ENCODE data around the gene GMEB2.
A peak's percentile ranks its signal among the peaks of the same experiment; 100 is the strongest.
"Not testable (repeated sequence)": the region's sequence is repeated elsewhere in the genome, so short reads cannot be mapped to it uniquely, and the experiment has no call there.

The GMEB2 gene

GRCh38 chr20:63655249-63655648 is 28.3 kb upstream of the GMEB2 start:
- Histone ChIP-seq H3K4me1 (ENCODE audit: control insufficient read depth, insufficient read depth, low read length) (peaks cover 4% of the 10 kb centered on the region), H3K36me3 (ENCODE audit: control insufficient read depth, insufficient read depth, low read length) (no peaks in the 10 kb centered on the region), H3K4me3 (ENCODE audit: low read depth, low read length) (no peak overlapping the region), H3K9ac (ENCODE audit: low read depth, low read length) (no peak overlapping the region), H3K27me3 (ENCODE audit: control insufficient read depth, insufficient read depth, low read length) (peaks cover 5% of the 10 kb centered on the region), H3K9me3 (ENCODE audit: control insufficient read depth, insufficient read depth, low read length) (no peaks in the 10 kb centered on the region)

- H3K4me3 ChIP-seq (ENCODE audit: low read depth, low read length) = peak overlapping the region; percentile 61
- H3K9me3 ChIP-seq (ENCODE audit: control insufficient read depth, insufficient read depth, low read length) = no peaks in the 10 kb centered on the region
- H3K36me3 ChIP-seq (ENCODE audit: control insufficient read depth, insufficient read depth, low read length) = no peaks in the 10 kb centered on the region
- peaks cover 4% of the 10 kb centered on the region for H3K4me1 ChIP-seq (ENCODE audit: control insufficient read depth, insufficient read depth, low read length)
- H3K27me3 ChIP-seq (ENCODE audit: control insufficient read depth, insufficient read depth, low read length) = peaks cover 5% of the 10 kb centered on the region
- H3K9ac ChIP-seq (ENCODE audit: low read depth, low read length) = peak overlapping the region; percentile 28
Measured at GRCh38 chr20:63653974-63654668, 27.2 kb upstream of the GMEB2 start.

- Histone ChIP-seq H3K27me3 (ENCODE audit: control insufficient read depth, insufficient read depth, low read length) (peaks cover 5% of the 10 kb centered on the region), H3K4me1 (ENCODE audit: control insufficient read depth, insufficient read depth, low read length) (peaks cover 4% of the 10 kb centered on the region), H3K36me3 (ENCODE audit: control insufficient read depth, insufficient read depth, low read length) (no peaks in the 10 kb centered on the region), H3K4me3 (ENCODE audit: low read depth, low read length) (peak within 1 kb of the TSS; percentile 61), H3K9ac (ENCODE audit: low read depth, low read length) (peak within 1 kb of the TSS; percentile 28), H3K9me3 (ENCODE audit: control insufficient read depth, insufficient read depth, low read length) (no peaks in the 10 kb centered on the region)
Measured at GRCh38 chr20:63653041-63653973, 26.4 kb upstream of the GMEB2 start, which contains the start of gene STMN3. Gene STMN3, minus strand, starts transcription at chr20:63653424. Its CDS starts 79 bp downstream, at chr20:63653345.

- H3K9ac ChIP-seq (ENCODE audit: low read depth, low read length) = no peak overlapping the region
- no peaks in the 10 kb centered on the region for H3K36me3 ChIP-seq (ENCODE audit: control insufficient read depth, insufficient read depth, low read length)
- no peaks in the 10 kb centered on the region for H3K9me3 ChIP-seq (ENCODE audit: control insufficient read depth, insufficient read depth, low read length)
- peak overlapping the region; percentile 55 for H3K4me3 ChIP-seq (ENCODE audit: low read depth, low read length)
- peaks cover 5% of the 10 kb centered on the region for H3K27me3 ChIP-seq (ENCODE audit: control insufficient read depth, insufficient read depth, low read length)
- H3K4me1 ChIP-seq (ENCODE audit: control insufficient read depth, insufficient read depth, low read length) = peaks cover 4% of the 10 kb centered on the region
Measured at GRCh38 chr20:63652192-63652980, 25.5 kb upstream of the GMEB2 start.

- peaks cover 5% of the 10 kb centered on the region for H3K27me3 ChIP-seq (ENCODE audit: control insufficient read depth, insufficient read depth, low read length)
- H3K9me3 ChIP-seq (ENCODE audit: control insufficient read depth, insufficient read depth, low read length) = no peaks in the 10 kb centered on the region
- H3K4me1 ChIP-seq (ENCODE audit: control insufficient read depth, insufficient read depth, low read length) = peaks cover 4% of the 10 kb centered on the region
- no peaks in the 10 kb centered on the region for H3K36me3 ChIP-seq (ENCODE audit: control insufficient read depth, insufficient read depth, low read length)
- H3K4me3 ChIP-seq (ENCODE audit: low read depth, low read length) = peak overlapping the region; percentile 55
- H3K9ac ChIP-seq (ENCODE audit: low read depth, low read length) = no peak overlapping the region
Measured at GRCh38 chr20:63651942-63652191, 25.0 kb upstream of the GMEB2 start.

DNA sequence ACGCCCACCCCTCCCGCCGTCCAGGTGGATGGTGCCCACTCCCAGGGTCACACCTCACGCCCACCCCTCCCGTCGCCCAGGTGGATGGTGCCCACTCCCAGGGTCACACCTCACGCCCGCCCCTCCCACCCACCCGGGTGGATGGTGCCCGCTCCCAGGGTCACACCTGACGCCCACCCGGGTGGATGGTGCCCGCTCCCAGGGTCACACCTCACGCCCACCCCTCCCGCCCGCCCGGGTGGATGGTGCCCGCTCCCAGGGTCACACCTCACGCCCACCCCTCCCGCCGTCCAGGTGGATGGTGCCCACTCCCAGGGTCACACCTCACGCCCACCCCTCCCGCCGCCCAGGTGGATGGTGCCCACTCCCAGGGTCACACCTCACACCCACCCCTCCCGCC is 23.6 kb upstream of the GMEB2 start:
- not testable (repeated sequence) for H3K4me3 ChIP-seq (ENCODE audit: low read depth, low read length); H3K9me3 ChIP-seq (ENCODE audit: control insufficient read depth, insufficient read depth, low read length); H3K4me1 ChIP-seq (ENCODE audit: control insufficient read depth, insufficient read depth, low read length); H3K9ac ChIP-seq (ENCODE audit: low read depth, low read length); H3K36me3 ChIP-seq (ENCODE audit: control insufficient read depth, insufficient read depth, low read length); H3K27me3 ChIP-seq (ENCODE audit: control insufficient read depth, insufficient read depth, low read length)

DNA sequence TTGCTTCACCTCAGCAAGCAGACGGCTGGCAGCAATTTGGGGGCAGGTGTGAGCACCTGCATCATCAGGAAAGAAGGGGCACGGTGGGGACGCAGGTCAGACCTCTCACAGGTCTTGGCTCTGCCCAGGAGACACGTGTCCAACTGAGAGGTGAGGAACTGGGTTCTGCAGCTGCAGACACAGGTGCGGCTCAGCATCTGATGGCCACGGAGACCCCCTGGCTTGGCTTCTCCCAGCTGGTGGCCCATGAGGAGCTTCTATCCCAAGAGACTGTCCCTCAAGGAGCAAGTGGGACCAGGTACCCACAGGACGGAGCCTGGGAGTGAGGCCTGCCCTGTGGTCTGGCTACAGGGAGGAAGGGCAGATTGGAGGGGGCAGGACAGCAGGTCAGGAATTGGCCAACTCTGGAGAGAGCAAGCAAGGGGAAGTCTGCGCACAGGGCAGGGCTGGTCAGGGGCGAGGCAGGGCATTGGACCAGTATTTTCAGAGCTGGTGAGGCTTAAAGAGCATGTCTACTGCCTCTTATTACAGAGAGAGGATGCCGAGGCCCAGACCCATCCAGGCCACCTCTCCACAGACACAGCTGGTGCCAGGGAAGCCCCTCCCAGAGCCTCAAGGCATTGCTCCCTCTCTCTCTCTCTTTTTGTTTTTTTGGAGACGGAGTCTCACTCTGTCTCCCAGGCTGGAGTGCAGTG is 22.1 kb upstream of the GMEB2 start:
- Histone ChIP-seq H3K9me3 (ENCODE audit: control insufficient read depth, insufficient read depth, low read length) (no peaks in the 10 kb centered on the region), H3K9ac (ENCODE audit: low read depth, low read length) (no peak overlapping the region), H3K27me3 (ENCODE audit: control insufficient read depth, insufficient read depth, low read length) (peaks cover 5% of the 10 kb centered on the region), H3K36me3 (ENCODE audit: control insufficient read depth, insufficient read depth, low read length) (no peaks in the 10 kb centered on the region), H3K4me1 (ENCODE audit: control insufficient read depth, insufficient read depth, low read length) (peaks cover under 1% of the 10 kb centered on the region), H3K4me3 (ENCODE audit: low read depth, low read length) (no peak overlapping the region)

DNA sequence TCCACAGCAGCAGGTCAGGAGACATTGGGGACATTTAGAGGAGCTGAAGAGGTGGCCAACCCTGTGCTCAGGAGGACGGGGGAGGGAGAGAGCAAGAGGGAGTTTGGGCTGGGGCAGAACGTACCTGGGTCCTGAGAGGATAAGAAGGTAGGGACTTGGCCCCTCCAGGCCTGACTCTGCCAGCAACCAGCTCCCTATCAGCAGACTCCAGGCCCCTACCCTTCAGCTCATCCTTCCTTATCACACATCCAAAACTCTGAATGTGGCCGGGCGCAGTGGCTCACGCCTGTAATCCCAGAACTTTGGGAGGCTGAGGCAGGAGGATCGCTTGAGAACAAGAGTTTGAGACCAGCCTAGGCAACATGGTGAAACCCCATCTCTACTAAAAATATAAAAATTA is 21.3 kb upstream of the GMEB2 start:
- Histone ChIP-seq H3K9ac (ENCODE audit: low read depth, low read length) (no peak overlapping the region), H3K4me1 (ENCODE audit: control insufficient read depth, insufficient read depth, low read length) (no peaks in the 10 kb centered on the region)

DNA sequence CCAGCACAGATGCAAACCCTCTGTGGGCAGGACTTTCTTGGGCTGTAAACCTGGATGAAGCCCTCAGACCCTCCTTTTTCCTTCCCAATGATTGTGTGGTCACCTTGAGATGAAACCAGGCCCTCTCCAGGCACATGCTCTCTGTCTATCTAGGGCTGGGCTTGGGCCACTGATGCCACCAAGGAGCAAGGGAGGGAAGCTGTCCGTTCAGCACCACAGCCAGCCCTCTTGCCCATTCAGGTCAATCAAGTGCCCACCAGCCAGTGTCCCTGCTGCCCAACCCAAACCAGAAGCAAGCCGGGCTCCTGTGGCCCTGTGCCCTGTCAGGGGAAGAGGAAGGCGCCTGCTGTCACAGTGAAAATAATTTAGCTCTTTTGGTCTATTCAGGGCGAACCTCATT is 18.3 kb upstream of the GMEB2 start:
- no peaks in the 10 kb centered on the region for H3K4me1 ChIP-seq (ENCODE audit: control insufficient read depth, insufficient read depth, low read length)

More for the DNA sequence above, 21.3 kb upstream of the GMEB2 start:
- H3K9me3 ChIP-seq (ENCODE audit: control insufficient read depth, insufficient read depth, low read length) = no peaks in the 10 kb centered on the region
- no peak overlapping the region for H3K4me3 ChIP-seq (ENCODE audit: low read depth, low read length)
- no peaks in the 10 kb centered on the region for H3K36me3 ChIP-seq (ENCODE audit: control insufficient read depth, insufficient read depth, low read length)
- peaks cover 5% of the 10 kb centered on the region for H3K27me3 ChIP-seq (ENCODE audit: control insufficient read depth, insufficient read depth, low read length)

GRCh38 chr20:63643946-63644345 is 17.0 kb upstream of the GMEB2 start:
- Histone ChIP-seq H3K9me3 (ENCODE audit: control insufficient read depth, insufficient read depth, low read length) (no peaks in the 10 kb centered on the region), H3K4me1 (ENCODE audit: control insufficient read depth, insufficient read depth, low read length) (no peaks in the 10 kb centered on the region), H3K27me3 (ENCODE audit: control insufficient read depth, insufficient read depth, low read length) (no peaks in the 10 kb centered on the region), H3K4me3 (ENCODE audit: low read depth, low read length) (no peak overlapping the region), H3K36me3 (ENCODE audit: control insufficient read depth, insufficient read depth, low read length) (no peaks in the 10 kb centered on the region), H3K9ac (ENCODE audit: low read depth, low read length) (no peak overlapping the region)

More for the DNA sequence above, 18.3 kb upstream of the GMEB2 start:
- Histone ChIP-seq H3K36me3 (ENCODE audit: control insufficient read depth, insufficient read depth, low read length) (no peaks in the 10 kb centered on the region), H3K27me3 (ENCODE audit: control insufficient read depth, insufficient read depth, low read length) (no peaks in the 10 kb centered on the region), H3K4me3 (ENCODE audit: low read depth, low read length) (no peak overlapping the region), H3K9ac (ENCODE audit: low read depth, low read length) (no peak overlapping the region), H3K9me3 (ENCODE audit: control insufficient read depth, insufficient read depth, low read length) (no peaks in the 10 kb centered on the region)

GRCh38 chr20:63643499-63643898 is 16.6 kb upstream of the GMEB2 start:
- Histone ChIP-seq H3K9me3 (ENCODE audit: control insufficient read depth, insufficient read depth, low read length) (no peaks in the 10 kb centered on the region), H3K27me3 (ENCODE audit: control insufficient read depth, insufficient read depth, low read length) (no peaks in the 10 kb centered on the region), H3K4me3 (ENCODE audit: low read depth, low read length) (no peak overlapping the region), H3K9ac (ENCODE audit: low read depth, low read length) (no peak overlapping the region), H3K4me1 (ENCODE audit: control insufficient read depth, insufficient read depth, low read length) (no peaks in the 10 kb centered on the region), H3K36me3 (ENCODE audit: control insufficient read depth, insufficient read depth, low read length) (no peaks in the 10 kb centered on the region)

All from iPS-15b (cell line).